ENCODE data around the gene CST3.
A peak's percentile ranks its signal among the peaks of the same experiment; 100 is the strongest.

The CST3 gene

GRCh38 chr20:23598481-23598880, 39.3 kb downstream of the CST3 start:
- H3K36me3 ChIP-seq (ENCODE audit: insufficient read depth), result no peaks in the 10 kb centered on the region
- H3K4me1 ChIP-seq (ENCODE audit: low read depth, poor library complexity, severe bottlenecking), result no peaks in the 10 kb centered on the region
- H2AFZ ChIP-seq (ENCODE audit: low read depth), result no peak overlapping the region
- no peak overlapping the region for H3K4me2 ChIP-seq
- no peaks in the 10 kb centered on the region for H3K79me2 ChIP-seq (ENCODE audit: insufficient read depth, low read depth)
- no peaks in the 10 kb centered on the region for H3K27me3 ChIP-seq (ENCODE audit: insufficient read depth, low read depth)
- H3K27ac ChIP-seq, result no peak overlapping the region
- H4K20me1 ChIP-seq (ENCODE audit: insufficient read depth), result no peaks in the 10 kb centered on the region
- no peak for TF ChIP-seq CTCF (conservative IDR thresholded peaks at IDR 0.05; ENCODE audit: low read depth, low read length)
- no peak overlapping the region for H3K4me3 ChIP-seq (IDR thresholded peaks at IDR 0.05; ENCODE audit: insufficient read depth, low read depth, low read length)
- no peak overlapping the region for H3K9ac ChIP-seq

- H3K4me1 ChIP-seq (ENCODE audit: low read depth, poor library complexity, severe bottlenecking), result no peaks in the 10 kb centered on the region
- H4K20me1 ChIP-seq (ENCODE audit: insufficient read depth), result no peaks in the 10 kb centered on the region
- no peak overlapping the region for H3K4me2 ChIP-seq
- H3K27ac ChIP-seq, result no peak overlapping the region
- no peak for TF ChIP-seq CTCF (conservative IDR thresholded peaks at IDR 0.05; ENCODE audit: low read depth, low read length)
- no peak overlapping the region for H3K9ac ChIP-seq
- no peaks in the 10 kb centered on the region for H3K79me2 ChIP-seq (ENCODE audit: insufficient read depth, low read depth)
- no peaks in the 10 kb centered on the region for H3K27me3 ChIP-seq (ENCODE audit: insufficient read depth, low read depth)
- no peak overlapping the region for H3K4me3 ChIP-seq (IDR thresholded peaks at IDR 0.05; ENCODE audit: insufficient read depth, low read depth, low read length)
- no peaks in the 10 kb centered on the region for H3K36me3 ChIP-seq (ENCODE audit: insufficient read depth)
- no peak overlapping the region for H2AFZ ChIP-seq (ENCODE audit: low read depth)
These were observed 41.0 kb downstream of the CST3 start for GRCh38 chr20:23596579-23597250.

- H2AFZ ChIP-seq (ENCODE audit: low read depth), result no peak overlapping the region
- H3K27me3 ChIP-seq (ENCODE audit: insufficient read depth, low read depth), result no peaks in the 10 kb centered on the region
- TF ChIP-seq CTCF (conservative IDR thresholded peaks at IDR 0.05; ENCODE audit: low read depth, low read length), result no peak
- no peaks in the 10 kb centered on the region for H4K20me1 ChIP-seq (ENCODE audit: insufficient read depth)
- H3K4me3 ChIP-seq (IDR thresholded peaks at IDR 0.05; ENCODE audit: insufficient read depth, low read depth, low read length), result no peak overlapping the region
- no peak overlapping the region for H3K4me2 ChIP-seq
- H3K36me3 ChIP-seq (ENCODE audit: insufficient read depth), result no peaks in the 10 kb centered on the region
- H3K27ac ChIP-seq, result no peak overlapping the region
- no peaks in the 10 kb centered on the region for H3K4me1 ChIP-seq (ENCODE audit: low read depth, poor library complexity, severe bottlenecking)
- no peak overlapping the region for H3K9ac ChIP-seq
- no peaks in the 10 kb centered on the region for H3K79me2 ChIP-seq (ENCODE audit: insufficient read depth, low read depth)
These were observed 41.8 kb downstream of the CST3 start for GRCh38 chr20:23595941-23596340.

- no peaks in the 10 kb centered on the region for H3K79me2 ChIP-seq (ENCODE audit: insufficient read depth, low read depth)
- no peaks in the 10 kb centered on the region for H3K4me1 ChIP-seq (ENCODE audit: low read depth, poor library complexity, severe bottlenecking)
- H3K9ac ChIP-seq, result peak overlapping the region; percentile 27; the same call in 1 of the 2 replicates
- no peak for TF ChIP-seq CTCF (conservative IDR thresholded peaks at IDR 0.05; ENCODE audit: low read depth, low read length)
- H3K4me3 ChIP-seq (IDR thresholded peaks at IDR 0.05; ENCODE audit: insufficient read depth, low read depth, low read length), result no peak overlapping the region
- peak overlapping the region; percentile 9; the same call in 1 of the 2 replicates for H3K4me2 ChIP-seq
- H4K20me1 ChIP-seq (ENCODE audit: insufficient read depth), result no peaks in the 10 kb centered on the region
- H3K27me3 ChIP-seq (ENCODE audit: insufficient read depth, low read depth), result no peaks in the 10 kb centered on the region
- H3K27ac ChIP-seq, result no peak overlapping the region
- H3K36me3 ChIP-seq (ENCODE audit: insufficient read depth), result no peaks in the 10 kb centered on the region
- peak overlapping the region; percentile 49; the same call in 1 of the 2 replicates for H2AFZ ChIP-seq (ENCODE audit: low read depth)
These were observed 49.0 kb downstream of the CST3 start for GRCh38 chr20:23588434-23589403.

Data from KMS-11 (cell line).